ENCODE measurements around the gene GADD45B.

GRCh38 chr19:2474232-2475017 is 1.5 kb upstream of the GADD45B start:
- peak; percentile 99 for TF ChIP-seq CTCF (IDR thresholded peaks at IDR 0.05)
- TF ChIP-seq POLR2A (IDR thresholded peaks at IDR 0.05), result no peak

Measured in breast epithelium (tissue), 3 donors.